Activated T-cell treated with anti-CD3 and anti-CD28 coated beads for 4 hours (primary cell): ENCODE data around the gene CRTAC1.

Experiments
- DNase-seq: peaks from one replicate; pipeline ENCODE4 v3.0.0-alpha.2; 2020

Gene CRTAC1

GRCh38 chr10:97891497-97892167 lies 138.8 kb downstream of the CRTAC1 start:
- no peak for DNase-seq

DNA sequence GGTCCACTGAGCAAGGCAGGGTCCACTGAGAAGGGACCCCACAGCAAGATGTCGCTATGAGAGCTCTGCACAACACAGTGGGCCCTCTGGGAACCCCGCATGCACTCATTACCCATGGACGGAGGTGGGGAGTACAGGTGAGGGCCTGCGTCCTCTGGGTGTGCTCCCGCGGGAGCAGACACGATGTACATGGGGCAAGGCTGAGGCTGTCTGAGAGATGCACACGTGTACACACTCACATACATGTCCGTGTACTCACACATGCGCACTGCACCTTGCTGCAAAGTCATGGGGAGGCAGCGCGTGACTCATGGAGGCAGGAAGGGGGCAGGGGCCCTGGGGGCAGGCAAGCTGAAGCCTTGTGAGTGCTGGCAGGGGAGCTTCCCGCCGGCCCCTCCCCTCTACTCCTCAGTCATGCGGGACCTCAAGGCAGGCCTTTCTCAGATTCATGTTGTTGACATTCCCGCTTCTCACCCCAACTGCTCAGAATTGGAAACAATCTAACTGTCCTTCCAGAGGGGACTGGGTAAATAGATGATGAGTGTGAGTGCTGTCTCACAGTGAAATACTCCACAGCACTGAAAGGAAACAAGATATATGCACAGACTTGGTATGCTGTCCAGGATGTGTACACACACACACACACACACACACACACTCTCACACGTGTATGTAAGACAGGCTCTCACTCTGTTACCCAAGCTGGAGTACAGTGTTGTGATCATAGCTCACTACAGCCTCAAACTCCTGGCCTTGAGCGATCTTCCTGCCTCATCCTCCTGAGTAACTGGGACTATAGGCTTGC lies 140.8 kb downstream of the CRTAC1 start:
- DNase-seq = no peak

GRCh38 chr10:97888641-97889262 lies 141.7 kb downstream of the CRTAC1 start:
- DNase-seq = no peak

DNA sequence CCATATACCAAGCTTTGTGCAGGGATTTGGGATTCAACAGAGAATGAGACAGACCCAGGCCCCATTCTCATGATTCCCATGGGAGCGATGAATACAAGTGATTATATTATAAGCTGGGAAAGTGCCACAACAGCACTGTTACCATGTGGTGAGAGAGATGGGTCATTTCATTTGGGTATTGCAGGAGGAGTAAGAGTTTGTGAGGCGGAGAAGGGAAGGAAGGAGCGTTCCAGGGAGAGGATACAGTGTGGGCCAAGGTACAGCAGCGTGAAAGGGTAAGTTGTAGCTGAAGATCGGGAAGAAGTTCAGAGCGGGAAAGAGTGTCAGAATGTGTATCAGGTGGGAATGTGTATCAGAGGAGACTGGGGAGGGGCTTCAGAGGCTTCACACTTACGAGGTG lies 142.3 kb downstream of the CRTAC1 start:
- DNase-seq = no peak

GRCh38 chr10:97887399-97887798 lies 143.0 kb downstream of the CRTAC1 start:
- no peak for DNase-seq

- no peak for DNase-seq
These were observed 144.1 kb downstream of the CRTAC1 start for GRCh38 chr10:97886286-97886685.

DNA sequence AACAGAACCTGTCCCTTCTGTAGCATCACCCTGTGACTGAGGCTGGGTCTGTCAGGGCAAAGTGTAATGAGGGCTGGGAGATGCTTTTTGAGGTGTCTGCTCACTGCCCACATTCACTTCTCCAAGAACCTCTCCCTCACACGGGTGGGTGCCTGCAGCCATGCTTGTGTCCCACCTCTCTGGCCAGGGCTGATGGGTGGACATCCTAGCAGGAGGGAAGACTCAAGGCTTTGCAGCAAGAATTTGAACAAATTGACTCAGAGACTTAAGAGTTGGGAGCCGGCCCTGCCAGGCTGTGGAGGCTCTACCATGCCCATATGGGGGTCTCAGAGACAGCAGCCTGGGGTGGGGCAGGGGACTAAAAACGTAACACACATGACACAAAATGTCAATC lies 147.3 kb downstream of the CRTAC1 start:
- no peak for DNase-seq

DNA sequence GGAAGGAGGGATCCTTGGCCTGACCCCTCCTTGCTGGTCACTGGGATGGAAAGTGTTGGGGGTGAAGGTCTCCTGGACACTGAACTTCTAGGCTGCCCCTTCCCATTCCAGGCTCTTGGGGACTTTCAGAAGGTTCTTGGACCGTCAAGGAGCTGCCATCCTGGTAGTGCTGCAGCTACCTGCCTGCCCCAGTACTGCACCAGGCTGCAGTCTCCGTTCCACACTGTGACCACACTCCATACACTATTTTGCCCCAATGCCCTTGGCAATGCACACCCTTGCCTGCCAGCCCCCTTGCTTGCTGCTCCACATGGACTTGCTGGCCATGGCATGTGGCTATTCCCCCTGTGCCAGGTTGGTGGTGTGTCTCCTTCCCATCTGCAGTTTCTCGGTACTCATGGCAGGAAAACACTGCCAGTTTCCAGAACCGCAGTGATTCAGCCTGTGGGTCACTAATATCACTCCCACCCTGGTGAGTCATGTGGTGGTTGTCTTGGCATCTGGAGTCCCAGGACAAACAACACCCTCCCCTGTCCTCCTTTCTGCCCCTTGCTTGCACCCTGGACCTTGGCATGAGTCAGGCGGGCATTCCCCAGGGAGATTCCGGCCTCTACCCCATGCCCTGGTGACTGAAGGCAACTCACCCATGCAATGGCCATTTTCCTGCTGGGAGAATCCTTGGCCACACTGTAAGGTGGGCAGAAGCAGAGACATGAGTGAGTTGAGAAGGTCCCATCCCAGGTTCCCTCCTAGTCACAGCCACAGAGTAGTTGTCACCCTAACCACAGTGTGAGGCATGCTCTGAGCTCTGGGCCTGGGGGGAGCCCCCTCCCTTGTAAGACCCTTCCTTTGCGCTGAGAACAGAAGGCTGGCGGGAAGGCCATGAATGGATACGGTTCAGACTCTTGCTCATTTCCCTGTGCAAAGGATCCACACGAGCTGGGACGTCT lies 148.0 kb downstream of the CRTAC1 start:
- DNase-seq = no peak

DNA sequence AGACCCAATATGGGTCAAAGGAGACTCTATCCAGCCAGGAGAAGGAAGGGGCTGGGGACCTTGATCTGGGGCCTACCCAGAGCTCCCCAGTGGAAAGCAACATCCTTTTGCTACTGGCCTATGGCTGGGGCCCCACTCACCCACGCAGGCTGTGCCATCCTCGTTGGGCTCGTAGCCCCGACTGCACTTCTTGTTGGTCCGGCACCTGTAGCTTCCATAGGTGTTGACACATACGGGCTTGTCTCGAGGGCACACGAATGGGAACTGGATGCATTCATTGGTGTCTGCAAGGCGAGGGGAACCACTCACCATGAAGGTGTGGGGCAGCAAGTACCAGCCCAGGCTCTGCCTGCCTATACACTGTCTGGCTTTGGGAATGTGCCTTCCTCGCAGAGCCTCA lies 150.3 kb downstream of the CRTAC1 start:
- no peak for DNase-seq

- DNase-seq = no peak
These were observed 151.2 kb downstream of the CRTAC1 start for GRCh38 chr10:97879241-97879640.

- DNase-seq = no peak
These were observed 154.0 kb downstream of the CRTAC1 start for GRCh38 chr10:97876402-97876801.

GRCh38 chr10:97875391-97875790 lies 155.0 kb downstream of the CRTAC1 start:
- no peak for DNase-seq

- no peak for DNase-seq
These were observed 156.1 kb downstream of the CRTAC1 start for GRCh38 chr10:97874332-97874731.

- DNase-seq = no peak
These were observed 156.9 kb downstream of the CRTAC1 start for GRCh38 chr10:97873569-97873968.

DNA sequence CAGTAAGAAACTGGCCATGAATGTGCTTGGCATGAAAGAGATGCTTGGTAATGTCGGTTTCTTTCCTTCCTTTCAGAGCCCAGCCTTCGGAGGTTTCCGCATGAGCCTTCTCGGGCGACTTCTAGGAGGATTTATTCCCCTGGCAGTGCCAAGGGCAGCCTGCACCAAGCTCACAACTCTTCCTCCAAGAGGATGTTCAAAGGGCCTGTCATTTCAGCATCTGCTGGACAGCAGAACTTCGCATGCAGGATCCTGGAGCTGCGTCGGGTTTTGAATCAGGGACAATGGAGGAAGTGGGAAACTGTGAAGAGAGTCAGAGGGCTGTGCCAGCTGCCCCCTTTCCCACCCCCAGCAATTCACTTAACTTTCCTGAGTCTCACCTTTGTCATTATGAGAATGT lies 159.4 kb downstream of the CRTAC1 start:
- DNase-seq = no peak

DNA sequence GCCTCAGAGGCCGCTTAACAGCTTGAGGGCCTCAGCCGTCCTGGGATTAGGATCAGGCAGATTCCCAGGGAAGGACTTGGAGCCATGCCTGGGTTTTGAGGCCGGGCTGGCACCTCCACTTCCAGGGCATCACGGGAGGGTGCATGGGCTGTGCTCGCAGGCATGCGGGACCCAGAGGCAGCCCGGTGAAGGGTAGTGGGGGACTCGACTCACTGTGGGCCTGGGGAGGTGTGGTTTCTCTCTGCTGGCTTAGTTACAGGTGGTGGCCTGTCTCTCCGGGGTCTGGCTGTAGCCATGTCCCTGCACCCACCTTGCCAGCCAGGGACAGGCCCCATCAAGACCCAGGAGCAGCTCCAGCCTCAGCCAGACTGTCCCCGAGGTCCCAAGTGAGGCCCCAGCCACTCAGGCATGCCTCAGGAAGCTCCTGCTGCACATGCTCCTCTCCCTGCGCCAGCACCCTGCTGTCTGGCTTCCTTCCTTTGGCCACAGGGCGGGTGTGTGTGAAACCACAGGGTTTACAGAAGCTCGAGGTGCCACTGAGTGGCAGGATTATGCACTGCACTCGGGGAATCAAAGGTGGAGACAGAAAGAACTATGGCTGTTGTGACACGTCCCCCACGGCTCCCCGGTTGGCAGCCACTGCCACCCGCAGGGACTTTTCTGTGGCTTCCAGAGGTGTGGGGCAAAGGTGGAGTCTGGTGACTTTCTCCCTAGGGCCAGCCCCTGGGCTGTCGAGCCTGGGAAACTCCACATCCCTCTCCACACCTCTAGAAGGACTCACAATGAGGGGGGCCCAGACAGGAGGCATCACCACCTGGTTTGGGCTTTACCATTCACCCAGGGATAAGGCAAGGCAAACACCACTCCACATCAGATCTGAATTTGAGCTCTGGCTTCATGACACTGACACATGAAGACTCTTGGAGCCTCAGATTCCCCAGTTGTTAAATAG lies 161.1 kb downstream of the CRTAC1 start:
- DNase-seq = peak; percentile 71

GRCh38 chr10:97868134-97868685 lies 162.2 kb downstream of the CRTAC1 start:
- no peak for DNase-seq

GRCh38 chr10:97867220-97867800 lies 163.1 kb downstream of the CRTAC1 start:
- DNase-seq = no peak

- DNase-seq = no peak
These were observed 163.7 kb downstream of the CRTAC1 start for GRCh38 chr10:97866524-97867219.

GRCh38 chr10:97865488-97865887 lies 164.9 kb downstream of the CRTAC1 start:
- no peak for DNase-seq
